GM23338 (cell line): ENCODE data around the gene SAMD13. TPM values are rescaled to one million over a fixed set of nuclear protein-coding genes. Genes with fewer than 3 reads are reported as not detected.

Experiments
- ATAC-seq: fragments of 200-7000 bp; cut with Tn5 transposase; 3 replicates; pipeline ENCODE4 v1.9.1; 2020
- DNase-seq: peaks from one replicate; pipeline ENCODE4 v3.0.0-alpha.2; 2015; ENCODE audit warnings: low spot score
- H2AFZ ChIP-seq: fragments of 200-600 bp; sonication (generic); 2 replicates; pipeline ENCODE4 v1.8.0; 2016; ENCODE audit warnings: antibody characterized with exemption, mild to moderate bottlenecking, moderate library complexity
- H3F3A ChIP-seq: fragments of 200-600 bp; sonication (generic); replicated peaks from 2 replicates; pipeline ENCODE4 v1.8.0; 2017; ENCODE audit warnings: antibody characterized with exemption, mixed run types, low read depth
- H3K27ac ChIP-seq: fragments of 200-600 bp; sonication (generic); 2 replicates; pipeline ENCODE4 v1.6.1; 2016; ENCODE audit warnings: low read depth
- H3K27me3 ChIP-seq: fragments of 200-600 bp; sonication (generic); 2 replicates; pipeline ENCODE4 v1.8.0; 2016; ENCODE audit warnings: mild to moderate bottlenecking, mixed run types, moderate library complexity; ENCODE audit not compliant: insufficient read depth
- H3K36me3 ChIP-seq: fragments of 200-600 bp; sonication (generic); 2 replicates; pipeline ENCODE4 v1.8.0; 2016; ENCODE audit warnings: mild to moderate bottlenecking; ENCODE audit not compliant: insufficient read depth
- H3K4me1 ChIP-seq: fragments of 200-600 bp; sonication (generic); 2 replicates; pipeline ENCODE4 v1.8.0; 2016; ENCODE audit warnings: mild to moderate bottlenecking, moderate library complexity; ENCODE audit not compliant: insufficient read depth
- H3K4me2 ChIP-seq: fragments of 200-600 bp; sonication (generic); 2 replicates; pipeline ENCODE4 v1.7.1; 2017; ENCODE audit warnings: mixed run types
- H3K4me3 ChIP-seq: fragments of 200-600 bp; sonication (generic); 2 replicates; pipeline ENCODE4 v1.6.1; 2016; ENCODE audit warnings: mixed run types
- H3K79me2 ChIP-seq: fragments of 200-600 bp; sonication (generic); replicated peaks from 2 replicates; pipeline ENCODE4 v1.8.0; 2017; ENCODE audit warnings: mild to moderate bottlenecking; ENCODE audit not compliant: insufficient read depth
- H3K9me2 ChIP-seq: fragments of 200-600 bp; sonication (generic); 2 replicates; pipeline ENCODE4 v1.8.0; 2017; ENCODE audit not compliant: insufficient read depth
- H4K20me1 ChIP-seq: fragments of 200-600 bp; sonication (generic); replicated peaks from 2 replicates; pipeline ENCODE4 v1.8.0; 2017; ENCODE audit warnings: mild to moderate bottlenecking; ENCODE audit not compliant: insufficient read depth
- H3K27ac Mint-ChIP-seq: 2 replicates; pipeline ENCODE4 v1.8.0; 2020; ENCODE audit warnings: inconsistent platforms, mild to moderate bottlenecking, moderate library complexity, mixed read lengths
- H3K27me3 Mint-ChIP-seq: 3 replicates; pipeline ENCODE4 v1.8.0; 2022; ENCODE audit warnings: low read depth, mild to moderate bottlenecking, moderate library complexity, mixed read lengths, inconsistent platforms; ENCODE audit not compliant: insufficient read depth, poor library complexity
- H3K36me3 Mint-ChIP-seq: 3 replicates; pipeline ENCODE4 v1.8.0; 2021; ENCODE audit warnings: low read depth, mild to moderate bottlenecking, inconsistent platforms, moderate library complexity, mixed read lengths
- H3K4me1 Mint-ChIP-seq: 3 replicates; pipeline ENCODE4 v1.8.0; 2020; ENCODE audit warnings: mild to moderate bottlenecking, inconsistent platforms, mixed read lengths
- H3K4me3 Mint-ChIP-seq: 3 replicates; pipeline ENCODE4 v1.8.0; 2021; ENCODE audit warnings: moderate library complexity, mild to moderate bottlenecking, inconsistent platforms, mixed read lengths
- H3K9me3 Mint-ChIP-seq: 3 replicates; pipeline ENCODE4 v1.8.0; 2020; ENCODE audit warnings: moderate library complexity, mild to moderate bottlenecking, inconsistent platforms, mixed read lengths
- CTCF ChIP-seq, 2 experiments: fragments of 200-600 bp in 1 of 2; sonication (generic) in 1 of 2; conservative IDR thresholded peaks; 2 replicates each; pipeline versions ENCODE4 v1.5.1 to v1.6.1; 2016 to 2017; ENCODE audit warnings: antibody characterized with exemption in 2 of 2, low read depth in 2 of 2, mild to moderate bottlenecking in 2 of 2, moderate library complexity in 1 of 2
- ETS1 ChIP-seq: IDR thresholded peaks from 2 replicates; pipeline ENCODE4 v1.6.1; 2016; ENCODE audit warnings: antibody characterized with exemption
- EZH2 ChIP-seq: fragments of 200-600 bp; sonication (generic); IDR thresholded peaks from one replicate; pipeline ENCODE4 v1.8.0; 2017; ENCODE audit warnings: antibody characterized with exemption, mild to moderate bottlenecking, low read depth; ENCODE audit not compliant: unreplicated experiment
- EZH2phosphoT487 ChIP-seq: fragments of 200-600 bp; sonication (generic); IDR thresholded peaks from one replicate; pipeline ENCODE4 v1.8.1; 2018; ENCODE audit warnings: antibody characterized with exemption; ENCODE audit not compliant: unreplicated experiment
- JUNB ChIP-seq: IDR thresholded peaks from one replicate; pipeline ENCODE4 v1.6.1; 2016; ENCODE audit warnings: antibody characterized with exemption; ENCODE audit not compliant: unreplicated experiment
- REST ChIP-seq: IDR thresholded peaks from one replicate; pipeline ENCODE4 v1.6.1; 2018; ENCODE audit warnings: antibody characterized with exemption; ENCODE audit not compliant: unreplicated experiment
- ZNF114 ChIP-seq: fragments of 250-450 bp; sonication (Bioruptor Pico); IDR thresholded peaks from 2 replicates; pipeline ENCODE4 v1.5.0; 2020; ENCODE audit warnings: mild to moderate bottlenecking, moderate library complexity
- polyA plus RNA-seq: library from polyadenylated mRNA; unstranded; fragments of >200 nt; fragmentation: Nextera tagmentation; extraction: Ambion mirVana; gene quantifications from 2 replicates; pipeline ENCODE4 v1.2.1, GENCODE V29; 2016
- total RNA-seq: library from RNA; depleted of rRNA; stranded (reverse); fragments of >200 nt; shearing (Covaris generic); gene quantifications from 2 replicates; pipeline ENCODE4 v1.2.3, GENCODE V29; 2014

Gene SAMD13
- total and polyA plus RNA-seq, 2 experiments from 2014 or later, result 2.5 to 3.6 TPM

GRCh38 chr1:84348759-84349158 is 47.3 kb downstream of the SAMD13 start:
- Histone ChIP-seq H3K27me3 (no peaks in the 10 kb centered on the region), H3K36me3 (no peaks in the 10 kb centered on the region), H4K20me1 (no peaks in the 10 kb centered on the region), H3F3A (no peaks in the 10 kb centered on the region), H3K4me1 (no peaks in the 10 kb centered on the region), H3K4me3 (no peak overlapping the region), H3K27ac (no peak overlapping the region), H3K9me2 (0 out of 2 replicates have a peak, but pooled peaks cover 15% of the 10 kb centered on the region), H2AFZ (no peak overlapping the region), H3K4me2 (no peak overlapping the region), H3K79me2 (no peaks in the 10 kb centered on the region)
- Mint-ChIP-seq H3K36me3 (no peaks in the 10 kb centered on the region), H3K9me3 (no peaks in the 10 kb centered on the region), H3K27me3 (peaks cover 2% of the 10 kb centered on the region), H3K4me3 (no peak overlapping the region), H3K4me1 (no peaks in the 10 kb centered on the region), H3K27ac (no peak overlapping the region)
- DNase-seq (no peak), ATAC-seq (no peak)
- TF ChIP-seq REST (no peak), ETS1 (no peak)

GRCh38 chr1:84350104-84350503 is 48.6 kb downstream of the SAMD13 start:
- H3K79me2 ChIP-seq, result no peaks in the 10 kb centered on the region
- H3F3A ChIP-seq, result no peaks in the 10 kb centered on the region
- Mint-ChIP-seq H3K36me3 (no peaks in the 10 kb centered on the region), H3K27ac (no peak overlapping the region), H3K4me3 (no peak overlapping the region), H3K27me3 (peaks cover 2% of the 10 kb centered on the region), H3K9me3 (no peaks in the 10 kb centered on the region), H3K4me1 (no peaks in the 10 kb centered on the region)
- no peaks in the 10 kb centered on the region for H4K20me1 ChIP-seq
- ATAC-seq (no peak), DNase-seq (no peak)
- H3K4me3 ChIP-seq, result no peak overlapping the region
- no peak overlapping the region for H3K4me2 ChIP-seq
- H3K27me3 ChIP-seq, result no peaks in the 10 kb centered on the region
- no peak overlapping the region for H3K27ac ChIP-seq
- H3K36me3 ChIP-seq, result no peaks in the 10 kb centered on the region
- H2AFZ ChIP-seq, result no peak overlapping the region
- 0 out of 2 replicates have a peak, but pooled peaks cover 4% of the 10 kb centered on the region for H3K9me2 ChIP-seq
- TF ChIP-seq REST (no peak), ETS1 (no peak), JUNB (no peak), ZNF114 (CRISPR knock-in tag) (no peak), CTCF (conservative IDR thresholded peaks at IDR 0.05; ENCODE audit: low read depth in 2 of 2) (no peak), EZH2 (no peak), EZH2phosphoT487 (no peak)
- H3K4me1 ChIP-seq, result no peaks in the 10 kb centered on the region
